ENCODE measurements around the gene GH1.
"Not testable (repeated sequence)": the region's sequence is repeated elsewhere in the genome, so short reads cannot be mapped to it uniquely, and the experiment has no call there.

GH1 gene

GRCh38 chr17:63918789-63919305 is at the start of gene GH1:
GH1 (minus strand) TSS chr17:63918839; CDS start chr17:63918776, 63 bp downstream.
- H3K27ac ChIP-seq, result not testable (repeated sequence)

DNA sequence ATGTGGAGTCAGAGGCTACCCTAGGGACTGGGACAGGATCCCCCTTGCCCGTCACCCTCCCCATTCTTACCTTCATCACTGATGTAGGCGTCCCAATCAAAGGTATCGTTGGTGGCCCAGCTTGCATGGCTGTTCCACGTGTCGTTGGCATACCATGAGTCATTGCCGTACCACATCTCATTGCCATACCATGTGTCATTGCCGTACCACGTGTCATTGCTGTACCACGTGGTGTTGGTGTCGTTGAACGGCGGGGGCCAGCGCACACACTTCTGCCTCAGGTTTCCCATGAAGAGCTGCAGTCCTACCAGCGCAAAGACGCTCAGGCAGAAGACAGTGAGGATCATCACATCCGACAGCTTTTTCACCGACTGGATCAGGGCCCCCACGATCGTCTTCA is 49.3 kb upstream of the GH1 start:
- H3K27ac ChIP-seq, result no peak overlapping the region
- no peak for TF ChIP-seq ZFX (IDR thresholded peaks at IDR 0.05)
- TF ChIP-seq, protein P1, sequence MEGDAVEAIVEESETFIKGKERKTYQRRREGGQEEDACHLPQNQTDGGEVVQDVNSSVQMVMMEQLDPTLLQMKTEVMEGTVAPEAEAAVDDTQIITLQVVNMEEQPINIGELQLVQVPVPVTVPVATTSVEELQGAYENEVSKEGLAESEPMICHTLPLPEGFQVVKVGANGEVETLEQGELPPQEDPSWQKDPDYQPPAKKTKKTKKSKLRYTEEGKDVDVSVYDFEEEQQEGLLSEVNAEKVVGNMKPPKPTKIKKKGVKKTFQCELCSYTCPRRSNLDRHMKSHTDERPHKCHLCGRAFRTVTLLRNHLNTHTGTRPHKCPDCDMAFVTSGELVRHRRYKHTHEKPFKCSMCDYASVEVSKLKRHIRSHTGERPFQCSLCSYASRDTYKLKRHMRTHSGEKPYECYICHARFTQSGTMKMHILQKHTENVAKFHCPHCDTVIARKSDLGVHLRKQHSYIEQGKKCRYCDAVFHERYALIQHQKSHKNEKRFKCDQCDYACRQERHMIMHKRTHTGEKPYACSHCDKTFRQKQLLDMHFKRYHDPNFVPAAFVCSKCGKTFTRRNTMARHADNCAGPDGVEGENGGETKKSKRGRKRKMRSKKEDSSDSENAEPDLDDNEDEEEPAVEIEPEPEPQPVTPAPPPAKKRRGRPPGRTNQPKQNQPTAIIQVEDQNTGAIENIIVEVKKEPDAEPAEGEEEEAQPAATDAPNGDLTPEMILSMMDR (conservative IDR thresholded peaks at IDR 0.05), result no peak

- TF ChIP-seq ZFX (IDR thresholded peaks at IDR 0.05), result no peak
- TF ChIP-seq, protein P1 (conservative IDR thresholded peaks at IDR 0.05), result no peak
- no peak overlapping the region for H3K27ac ChIP-seq
Measured at GRCh38 chr17:63966646-63967264, 48.1 kb upstream of the GH1 start.

DNA sequence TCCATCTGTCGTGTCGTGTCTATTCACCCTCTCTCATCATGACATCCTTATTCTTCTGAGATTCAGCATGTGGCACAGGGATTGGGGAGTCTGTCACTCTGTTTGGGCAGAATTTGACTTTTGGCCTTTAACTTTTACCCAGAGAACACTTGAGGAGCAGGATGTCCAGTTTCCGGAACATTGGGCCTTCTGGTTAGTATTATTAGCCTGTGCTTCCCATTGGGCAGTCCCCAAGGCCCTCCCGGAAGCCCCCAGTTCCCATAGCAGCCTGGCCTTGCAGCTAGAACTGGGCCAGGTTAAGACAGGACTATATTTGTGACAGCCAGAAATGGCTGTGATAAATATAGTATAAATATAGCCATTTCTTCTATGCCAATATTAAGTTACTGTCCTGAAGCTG is 44.5 kb upstream of the GH1 start:
- TF ChIP-seq ZFX (IDR thresholded peaks at IDR 0.05), result no peak
- TF ChIP-seq, protein P1 (conservative IDR thresholded peaks at IDR 0.05), result no peak
- no peak overlapping the region for H3K27ac ChIP-seq

GRCh38 chr17:63962298-63962744 is 43.7 kb upstream of the GH1 start:
- TF ChIP-seq ZFX (IDR thresholded peaks at IDR 0.05), result no peak
- TF ChIP-seq, protein P1 (conservative IDR thresholded peaks at IDR 0.05), result no peak
- H3K27ac ChIP-seq, result no peak overlapping the region

DNA sequence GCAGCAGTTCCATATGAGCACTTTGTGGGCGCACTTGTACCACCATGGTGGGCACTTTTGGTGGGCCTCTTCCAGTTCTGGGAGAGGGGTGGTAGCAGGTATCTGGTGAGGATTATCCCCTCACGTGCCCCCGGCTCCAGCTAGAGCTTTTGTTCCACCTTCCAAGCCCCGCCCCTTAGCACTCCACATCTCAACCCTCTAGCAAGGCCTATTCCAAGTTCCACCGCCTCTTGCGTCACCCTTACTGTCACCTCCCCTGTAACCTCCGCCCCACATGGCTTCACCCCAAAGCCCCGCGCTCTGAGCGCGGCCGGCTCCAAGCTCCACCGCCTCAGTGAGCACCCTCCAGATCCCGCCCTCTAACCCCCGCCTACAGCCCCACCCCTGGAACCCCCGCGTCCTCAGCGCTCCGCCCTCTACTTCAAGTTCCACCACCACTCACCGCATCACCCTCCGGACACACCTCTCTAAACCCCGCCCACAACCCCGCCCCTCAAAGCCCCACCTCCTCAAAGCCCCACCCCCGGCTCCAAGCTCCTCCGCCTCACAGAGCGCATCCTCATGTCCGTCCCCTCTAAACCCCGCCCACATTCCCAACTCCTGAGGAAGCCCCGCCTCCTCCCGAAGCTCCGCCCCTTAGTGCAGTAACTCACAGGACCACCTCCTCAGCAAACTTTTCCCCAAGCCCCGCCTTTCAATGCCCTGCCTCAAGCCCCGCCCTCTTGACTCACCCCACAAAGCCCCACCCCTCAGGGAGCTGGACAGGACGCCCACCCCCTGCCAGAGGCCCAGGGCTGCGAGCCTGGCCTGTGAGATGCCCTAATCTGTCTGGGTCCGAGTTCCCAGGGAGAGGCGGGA is 42.9 kb upstream of the GH1 start:
- TF ChIP-seq, protein P1 (conservative IDR thresholded peaks at IDR 0.05), result no peak
- TF ChIP-seq ZFX (IDR thresholded peaks at IDR 0.05), result no peak
- no peak overlapping the region for H3K27ac ChIP-seq

DNA sequence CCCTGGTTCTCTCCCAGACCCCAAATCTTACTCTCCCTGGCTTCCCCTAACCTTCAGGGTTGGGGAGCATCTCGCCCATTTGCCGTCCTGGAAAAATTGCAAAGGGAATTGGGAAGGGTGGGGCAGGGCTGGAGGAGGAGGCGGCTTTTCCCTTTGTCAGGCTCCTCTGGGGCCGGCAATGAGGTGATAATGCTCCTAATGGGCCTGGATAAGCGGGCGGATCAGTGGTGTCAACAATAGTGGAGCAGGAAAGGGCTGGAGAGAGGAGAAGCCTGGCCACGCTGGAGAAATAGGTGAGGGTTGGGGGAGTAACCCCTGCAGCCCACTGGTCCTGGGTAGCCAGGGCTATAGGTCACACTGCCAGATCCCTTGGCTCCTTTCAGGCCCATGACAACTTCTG is 41.8 kb upstream of the GH1 start:
- TF ChIP-seq, protein P1 (conservative IDR thresholded peaks at IDR 0.05), result no peak
- TF ChIP-seq ZFX (IDR thresholded peaks at IDR 0.05), result no peak
- H3K27ac ChIP-seq, result no peak overlapping the region
